ENCODE measurements around the gene STXBP5.

Gene STXBP5

DNA sequence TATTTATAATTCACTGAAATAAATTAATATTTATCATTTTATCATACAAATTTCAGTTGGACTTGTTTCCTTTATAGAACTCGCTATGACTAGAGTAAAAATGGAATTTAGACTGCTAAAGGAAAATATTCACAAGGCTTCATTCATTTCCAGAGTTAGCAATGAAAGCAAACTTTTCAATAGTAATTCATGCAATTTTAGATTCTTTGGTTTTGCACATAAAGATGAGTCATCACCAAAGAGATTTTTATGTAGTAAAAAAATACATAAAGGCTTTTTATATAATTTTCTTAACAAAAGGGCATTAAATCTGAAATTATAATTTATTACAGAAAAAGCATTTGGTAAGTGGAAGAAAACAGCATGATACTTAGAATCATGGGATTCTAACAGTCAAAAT lies 37.2 kb upstream of the STXBP5 start:
- TF ChIP-seq, protein P1, sequence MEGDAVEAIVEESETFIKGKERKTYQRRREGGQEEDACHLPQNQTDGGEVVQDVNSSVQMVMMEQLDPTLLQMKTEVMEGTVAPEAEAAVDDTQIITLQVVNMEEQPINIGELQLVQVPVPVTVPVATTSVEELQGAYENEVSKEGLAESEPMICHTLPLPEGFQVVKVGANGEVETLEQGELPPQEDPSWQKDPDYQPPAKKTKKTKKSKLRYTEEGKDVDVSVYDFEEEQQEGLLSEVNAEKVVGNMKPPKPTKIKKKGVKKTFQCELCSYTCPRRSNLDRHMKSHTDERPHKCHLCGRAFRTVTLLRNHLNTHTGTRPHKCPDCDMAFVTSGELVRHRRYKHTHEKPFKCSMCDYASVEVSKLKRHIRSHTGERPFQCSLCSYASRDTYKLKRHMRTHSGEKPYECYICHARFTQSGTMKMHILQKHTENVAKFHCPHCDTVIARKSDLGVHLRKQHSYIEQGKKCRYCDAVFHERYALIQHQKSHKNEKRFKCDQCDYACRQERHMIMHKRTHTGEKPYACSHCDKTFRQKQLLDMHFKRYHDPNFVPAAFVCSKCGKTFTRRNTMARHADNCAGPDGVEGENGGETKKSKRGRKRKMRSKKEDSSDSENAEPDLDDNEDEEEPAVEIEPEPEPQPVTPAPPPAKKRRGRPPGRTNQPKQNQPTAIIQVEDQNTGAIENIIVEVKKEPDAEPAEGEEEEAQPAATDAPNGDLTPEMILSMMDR (IDR thresholded peaks at IDR 0.05; ENCODE audit: control extremely low read depth, extremely low read depth, low read depth, missing control alignments), result no peak
- ChIA-PET CTCF (no interaction called here), POLR2A (no interaction called here)
- DNase-seq (ENCODE audit: extremely low spot score), result no peak

GRCh38 chr6:147167576-147168461 lies 36.4 kb upstream of the STXBP5 start:
- no peak for DNase-seq (ENCODE audit: extremely low spot score)
- ChIA-PET POLR2A (no interaction called here), CTCF (no interaction called here)

DNA sequence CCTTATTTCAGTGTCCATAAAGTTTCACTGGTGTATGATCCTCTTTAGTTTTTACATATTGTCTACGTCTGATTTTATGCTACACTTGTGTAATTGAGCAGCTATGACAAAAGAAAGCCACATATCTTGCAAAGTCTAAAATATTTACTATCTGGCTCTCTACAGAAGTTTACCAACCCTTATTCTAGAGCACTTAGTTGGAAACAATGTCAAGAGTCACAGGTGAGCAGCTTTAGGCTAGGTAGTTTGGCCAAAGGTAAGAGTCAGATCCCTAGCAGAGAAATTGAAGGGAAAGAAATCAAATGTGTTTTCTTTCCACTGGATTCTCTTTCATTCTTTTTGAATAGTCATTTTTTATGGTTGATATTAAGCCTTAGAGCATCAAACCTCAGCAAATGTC lies 34.7 kb upstream of the STXBP5 start:
- CTCF ChIA-PET, result interaction anchor here (1.8 kb wide), 1 partner anchor 9 kb away, joined by 4 read pairs; no protein-coding TSS in a partner anchor
- no peak for DNase-seq (ENCODE audit: extremely low spot score)
- POLR2A ChIA-PET, result no interaction called here
- TF ChIP-seq, protein P1 (IDR thresholded peaks at IDR 0.05; ENCODE audit: control extremely low read depth, extremely low read depth, low read depth, missing control alignments), result no peak

More at GRCh38 chr6:147167576-147168461, 36.4 kb upstream of the STXBP5 start:
- TF ChIP-seq, protein P1 (IDR thresholded peaks at IDR 0.05; ENCODE audit: control extremely low read depth, extremely low read depth, low read depth, missing control alignments), result no peak

DNA sequence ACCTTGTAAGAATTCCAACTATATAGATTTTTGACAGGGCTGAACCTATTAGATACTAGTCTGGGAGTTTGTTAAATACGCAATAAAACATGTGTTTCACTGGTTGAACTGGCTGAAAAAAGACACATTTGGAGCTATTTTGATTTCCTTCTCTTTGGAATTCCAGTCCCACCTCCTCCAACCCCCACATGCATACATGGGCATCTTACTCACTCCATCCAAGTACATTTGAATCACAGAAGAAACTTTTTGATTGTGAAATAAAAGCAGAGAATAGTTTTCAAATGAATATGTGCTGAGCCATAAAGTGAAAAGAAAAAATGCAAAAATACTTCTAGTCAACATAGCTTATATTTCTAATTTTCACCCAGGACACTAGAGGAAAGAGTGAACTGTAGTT lies 33.9 kb upstream of the STXBP5 start:
- TF ChIP-seq, protein P1 (IDR thresholded peaks at IDR 0.05; ENCODE audit: control extremely low read depth, extremely low read depth, low read depth, missing control alignments), result no peak
- no peak for DNase-seq (ENCODE audit: extremely low spot score)
- POLR2A ChIA-PET, result no interaction called here
- CTCF ChIA-PET, result interaction anchor here (1.0 to 1.8 kb wide), 2 partner anchors 10 to 19 kb away, joined by 3 to 4 read pairs; no protein-coding TSS in a partner anchor

GRCh38 chr6:147173140-147173539 lies 31.1 kb upstream of the STXBP5 start:
- DNase-seq (ENCODE audit: extremely low spot score), result no peak
- ChIA-PET POLR2A (no interaction called here), CTCF (no interaction called here)
- TF ChIP-seq, protein P1 (IDR thresholded peaks at IDR 0.05; ENCODE audit: control extremely low read depth, extremely low read depth, low read depth, missing control alignments), result no peak

GRCh38 chr6:147173675-147174308 lies 30.4 kb upstream of the STXBP5 start:
- CTCF ChIA-PET, result no interaction called here
- no peak for DNase-seq (ENCODE audit: extremely low spot score)
- POLR2A ChIA-PET, result no interaction called here
- TF ChIP-seq, protein P1 (IDR thresholded peaks at IDR 0.05; ENCODE audit: control extremely low read depth, extremely low read depth, low read depth, missing control alignments), result no peak
